Fibroblast of lung (primary cell): ENCODE results near the gene SV2A.

Source experiments
- EZH2 ChIP-seq: IDR thresholded peaks from 2 replicates; pipeline ENCODE4 v1.5.1; 2012; ENCODE audit warnings: low read length, control low read depth, mild to moderate bottlenecking; ENCODE audit errors: missing control alignments
- TF ChIP-seq, protein P1 (sequence below), 2 donors: IDR thresholded peaks in 1 of 2; conservative IDR thresholded peaks in 1 of 2; 1 replicate in 1 of 2; 2 replicates in 1 of 2; pipeline ENCODE4 v1.5.1; 2011 to 2012; ENCODE audit warnings: low read length in 2 of 2, control low read depth in 1 of 2, inconsistent platforms in 1 of 2, low read depth in 1 of 2, mild to moderate bottlenecking in 1 of 2

DNA sequence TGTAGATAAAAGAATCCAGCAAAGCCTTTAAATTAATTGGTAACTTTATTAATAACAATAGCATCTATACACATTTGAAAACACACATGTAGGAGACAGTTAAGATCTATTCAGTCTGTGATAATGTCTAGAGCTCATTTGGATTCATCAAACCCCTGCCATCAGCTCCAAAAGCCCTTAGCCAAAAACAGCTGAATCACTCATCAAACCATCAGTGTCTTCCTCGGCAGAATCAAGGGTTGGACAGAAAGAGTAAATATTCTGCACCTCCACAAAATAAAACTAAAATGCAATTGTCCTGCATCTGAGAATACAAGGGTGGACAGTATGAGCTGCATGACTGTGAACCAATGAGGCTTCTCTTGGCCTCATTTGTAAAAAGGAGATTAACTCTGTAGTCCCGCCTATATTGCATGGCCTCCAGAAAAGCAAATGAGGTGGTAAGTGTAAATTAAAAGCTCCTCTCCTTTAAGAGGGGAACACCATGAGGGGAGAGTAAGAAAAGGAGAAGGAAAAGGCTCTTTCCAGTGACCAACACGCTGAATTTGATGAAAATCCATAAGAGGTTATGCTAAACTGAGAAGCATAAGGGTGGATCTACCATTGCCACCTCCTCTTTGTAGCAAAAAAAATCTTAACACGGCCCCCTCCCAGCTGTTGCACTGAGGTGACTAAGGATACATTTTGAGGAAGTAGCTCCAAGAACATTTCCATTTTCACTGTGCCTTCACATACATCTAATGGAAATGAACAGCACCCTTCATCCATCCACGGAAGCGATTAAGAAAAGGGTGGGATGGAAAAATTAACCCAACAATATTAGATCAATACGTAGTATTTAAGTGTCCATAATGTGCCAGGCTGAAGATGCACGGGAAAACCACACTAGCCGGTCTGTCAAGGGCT, 33.0 kb downstream of the SV2A start:
- TF ChIP-seq, protein P1, sequence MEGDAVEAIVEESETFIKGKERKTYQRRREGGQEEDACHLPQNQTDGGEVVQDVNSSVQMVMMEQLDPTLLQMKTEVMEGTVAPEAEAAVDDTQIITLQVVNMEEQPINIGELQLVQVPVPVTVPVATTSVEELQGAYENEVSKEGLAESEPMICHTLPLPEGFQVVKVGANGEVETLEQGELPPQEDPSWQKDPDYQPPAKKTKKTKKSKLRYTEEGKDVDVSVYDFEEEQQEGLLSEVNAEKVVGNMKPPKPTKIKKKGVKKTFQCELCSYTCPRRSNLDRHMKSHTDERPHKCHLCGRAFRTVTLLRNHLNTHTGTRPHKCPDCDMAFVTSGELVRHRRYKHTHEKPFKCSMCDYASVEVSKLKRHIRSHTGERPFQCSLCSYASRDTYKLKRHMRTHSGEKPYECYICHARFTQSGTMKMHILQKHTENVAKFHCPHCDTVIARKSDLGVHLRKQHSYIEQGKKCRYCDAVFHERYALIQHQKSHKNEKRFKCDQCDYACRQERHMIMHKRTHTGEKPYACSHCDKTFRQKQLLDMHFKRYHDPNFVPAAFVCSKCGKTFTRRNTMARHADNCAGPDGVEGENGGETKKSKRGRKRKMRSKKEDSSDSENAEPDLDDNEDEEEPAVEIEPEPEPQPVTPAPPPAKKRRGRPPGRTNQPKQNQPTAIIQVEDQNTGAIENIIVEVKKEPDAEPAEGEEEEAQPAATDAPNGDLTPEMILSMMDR (conservative IDR thresholded peaks at IDR 0.05 in 1 of 2, IDR thresholded peaks at IDR 0.05 in 1 of 2; ENCODE audit: low read depth in 1 of 2, low read length in 2 of 2), result no peak
- TF ChIP-seq EZH2, result no peak
